ENCODE results near the gene GOLGA6L2.

DNA sequence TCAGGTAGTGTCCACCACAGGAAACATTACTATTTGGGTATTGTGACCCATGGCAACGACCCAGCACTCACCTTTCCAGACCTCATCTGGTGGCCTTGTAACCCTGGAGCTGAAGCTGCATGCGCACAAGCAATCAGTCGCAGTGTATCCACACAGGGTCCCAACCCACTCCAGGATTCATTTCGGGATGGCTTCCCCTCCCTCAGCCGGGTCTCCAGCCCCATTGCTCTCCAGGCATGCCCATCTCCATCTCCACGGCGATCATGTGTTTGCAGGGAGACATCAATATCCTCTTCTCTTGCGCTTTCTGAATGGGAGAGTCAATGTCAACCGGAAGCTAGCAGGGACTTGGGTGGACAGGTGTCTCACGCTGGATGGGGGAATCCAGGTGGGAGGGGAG lies 35.2 kb downstream of the GOLGA6L2 start:
- TF ChIP-seq, protein P1, sequence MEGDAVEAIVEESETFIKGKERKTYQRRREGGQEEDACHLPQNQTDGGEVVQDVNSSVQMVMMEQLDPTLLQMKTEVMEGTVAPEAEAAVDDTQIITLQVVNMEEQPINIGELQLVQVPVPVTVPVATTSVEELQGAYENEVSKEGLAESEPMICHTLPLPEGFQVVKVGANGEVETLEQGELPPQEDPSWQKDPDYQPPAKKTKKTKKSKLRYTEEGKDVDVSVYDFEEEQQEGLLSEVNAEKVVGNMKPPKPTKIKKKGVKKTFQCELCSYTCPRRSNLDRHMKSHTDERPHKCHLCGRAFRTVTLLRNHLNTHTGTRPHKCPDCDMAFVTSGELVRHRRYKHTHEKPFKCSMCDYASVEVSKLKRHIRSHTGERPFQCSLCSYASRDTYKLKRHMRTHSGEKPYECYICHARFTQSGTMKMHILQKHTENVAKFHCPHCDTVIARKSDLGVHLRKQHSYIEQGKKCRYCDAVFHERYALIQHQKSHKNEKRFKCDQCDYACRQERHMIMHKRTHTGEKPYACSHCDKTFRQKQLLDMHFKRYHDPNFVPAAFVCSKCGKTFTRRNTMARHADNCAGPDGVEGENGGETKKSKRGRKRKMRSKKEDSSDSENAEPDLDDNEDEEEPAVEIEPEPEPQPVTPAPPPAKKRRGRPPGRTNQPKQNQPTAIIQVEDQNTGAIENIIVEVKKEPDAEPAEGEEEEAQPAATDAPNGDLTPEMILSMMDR (IDR thresholded peaks at IDR 0.05) = no peak
- no peak for TF ChIP-seq EP300 (IDR thresholded peaks at IDR 0.05)
